ENCODE results near the gene ACADL. TPM values are rescaled to one million over a fixed set of nuclear protein-coding genes. Genes with fewer than 3 reads are reported as not detected.

ACADL gene
- total and polyA plus RNA-seq, 3 donors from 2014 or later, result 4.5 to 18.5 (median 18.1) TPM

DNA sequence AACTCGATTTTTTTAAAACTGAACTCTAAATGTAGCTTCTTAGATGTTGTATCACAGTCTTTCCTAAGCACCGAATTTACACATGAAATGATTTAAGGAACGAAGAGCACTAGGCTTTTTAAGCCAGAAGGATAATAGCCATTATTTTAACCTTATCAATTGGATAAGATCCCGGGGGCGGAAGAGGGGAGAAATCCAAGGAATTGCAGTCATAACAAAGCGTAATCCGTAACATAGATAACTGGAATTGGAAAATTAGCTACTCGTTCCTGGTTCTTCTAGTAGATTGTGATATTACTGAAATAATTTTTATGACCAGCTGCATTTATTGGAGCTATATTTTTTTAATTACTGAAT, 53.0 kb downstream of the ACADL start:
- TF ChIP-seq, protein P1, sequence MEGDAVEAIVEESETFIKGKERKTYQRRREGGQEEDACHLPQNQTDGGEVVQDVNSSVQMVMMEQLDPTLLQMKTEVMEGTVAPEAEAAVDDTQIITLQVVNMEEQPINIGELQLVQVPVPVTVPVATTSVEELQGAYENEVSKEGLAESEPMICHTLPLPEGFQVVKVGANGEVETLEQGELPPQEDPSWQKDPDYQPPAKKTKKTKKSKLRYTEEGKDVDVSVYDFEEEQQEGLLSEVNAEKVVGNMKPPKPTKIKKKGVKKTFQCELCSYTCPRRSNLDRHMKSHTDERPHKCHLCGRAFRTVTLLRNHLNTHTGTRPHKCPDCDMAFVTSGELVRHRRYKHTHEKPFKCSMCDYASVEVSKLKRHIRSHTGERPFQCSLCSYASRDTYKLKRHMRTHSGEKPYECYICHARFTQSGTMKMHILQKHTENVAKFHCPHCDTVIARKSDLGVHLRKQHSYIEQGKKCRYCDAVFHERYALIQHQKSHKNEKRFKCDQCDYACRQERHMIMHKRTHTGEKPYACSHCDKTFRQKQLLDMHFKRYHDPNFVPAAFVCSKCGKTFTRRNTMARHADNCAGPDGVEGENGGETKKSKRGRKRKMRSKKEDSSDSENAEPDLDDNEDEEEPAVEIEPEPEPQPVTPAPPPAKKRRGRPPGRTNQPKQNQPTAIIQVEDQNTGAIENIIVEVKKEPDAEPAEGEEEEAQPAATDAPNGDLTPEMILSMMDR (IDR thresholded peaks at IDR 0.05), result no peak
- TF ChIP-seq POLR2A (IDR thresholded peaks at IDR 0.05), result no peak
- intact Hi-C loops (cut with DNase I; ENCODE audit: low total_unique reads), result no loop called here
- H3K4me1 ChIP-seq, result peaks cover 15% of the 10 kb centered on the region
- H3K27ac ChIP-seq, result peak overlapping the region; percentile 100
- peak overlapping the region; percentile 95 to 96 for H3K4me3 ChIP-seq
- DNase-seq, result no peak
- WGBS, 2 donors, result 2 to 3% methylated on average over 8 of the region's 8 CpGs
- H3K36me3 ChIP-seq (ENCODE audit: low read depth, missing control alignments), result no peaks in the 10 kb centered on the region
- no peaks in the 10 kb centered on the region for H3K9me3 ChIP-seq
- H3K27me3 ChIP-seq, result no peaks in the 10 kb centered on the region

DNA sequence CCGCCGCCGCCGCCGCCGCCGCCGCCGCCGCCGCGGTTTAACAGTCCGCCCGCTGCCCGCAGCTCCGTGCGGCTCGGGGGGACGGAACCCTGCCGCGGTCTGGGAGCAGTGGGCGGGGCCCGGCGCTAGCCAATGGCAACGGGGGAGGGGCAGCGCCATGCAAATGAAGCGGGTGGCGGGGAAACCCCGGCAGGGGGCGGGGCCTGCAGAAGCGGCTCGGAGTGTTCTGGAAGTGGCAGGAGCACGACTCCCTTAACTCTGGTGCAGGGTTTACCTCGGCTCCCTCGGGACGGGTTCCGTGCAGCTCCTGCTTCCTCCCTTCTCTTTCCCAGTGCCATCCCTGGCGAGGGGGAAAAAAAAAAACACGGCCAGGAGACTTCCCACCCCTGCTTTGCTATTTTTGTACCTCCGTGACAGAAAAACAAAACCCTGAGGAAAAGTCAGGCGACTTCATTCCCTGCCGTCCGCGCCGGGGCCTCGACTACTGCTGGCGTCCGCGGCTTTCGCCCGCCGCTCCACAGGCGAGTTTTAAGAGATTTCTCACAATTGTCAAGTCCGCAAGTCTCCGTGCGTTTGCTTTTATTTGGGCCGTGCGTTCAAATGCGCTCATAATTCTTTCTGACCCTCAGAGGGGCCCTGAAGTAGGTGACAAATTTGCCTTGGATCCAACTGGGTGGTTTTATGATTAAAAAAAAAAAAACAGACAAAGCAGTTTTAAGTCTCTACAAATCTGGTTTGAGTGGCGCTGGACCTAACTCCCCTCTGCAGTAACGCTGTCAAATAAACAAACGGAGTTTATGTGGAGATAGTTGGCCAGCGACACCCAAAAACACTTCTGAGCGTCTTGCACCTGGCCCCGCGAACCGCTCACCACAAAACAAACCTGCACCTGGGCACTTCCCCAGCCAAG, 53.7 kb downstream of the ACADL start, which contains the start of gene KANSL1L:
Gene KANSL1L (minus strand): TSS at position 101 of the 910 bp plus-strand sequence. CDS start 16,827 bp downstream, outside the sequence.
- Histone ChIP-seq H3K27me3 (no peaks in the 10 kb centered on the region), H3K4me3 (peak within 1 kb of the TSS; percentile 95 to 96), H3K9me3 (no peaks in the 10 kb centered on the region), H3K36me3 (ENCODE audit: low read depth, missing control alignments) (no peaks in the 10 kb centered on the region), H3K4me1 (peaks cover 21% of the 10 kb centered on the region), H3K27ac (peak within 1 kb of the TSS; percentile 100)
- WGBS, 2 donors, result 0 to 1% methylated on average over 41 to 58 of the region's 67 CpGs
- TF ChIP-seq, protein P1 (IDR thresholded peaks at IDR 0.05), result no peak
- TF ChIP-seq POLR2A (IDR thresholded peaks at IDR 0.05), result peak; percentile 76
- DNase-seq, result peak; percentile 99
- intact Hi-C loops (cut with DNase I; ENCODE audit: low total_unique reads), result no loop called here

DNA sequence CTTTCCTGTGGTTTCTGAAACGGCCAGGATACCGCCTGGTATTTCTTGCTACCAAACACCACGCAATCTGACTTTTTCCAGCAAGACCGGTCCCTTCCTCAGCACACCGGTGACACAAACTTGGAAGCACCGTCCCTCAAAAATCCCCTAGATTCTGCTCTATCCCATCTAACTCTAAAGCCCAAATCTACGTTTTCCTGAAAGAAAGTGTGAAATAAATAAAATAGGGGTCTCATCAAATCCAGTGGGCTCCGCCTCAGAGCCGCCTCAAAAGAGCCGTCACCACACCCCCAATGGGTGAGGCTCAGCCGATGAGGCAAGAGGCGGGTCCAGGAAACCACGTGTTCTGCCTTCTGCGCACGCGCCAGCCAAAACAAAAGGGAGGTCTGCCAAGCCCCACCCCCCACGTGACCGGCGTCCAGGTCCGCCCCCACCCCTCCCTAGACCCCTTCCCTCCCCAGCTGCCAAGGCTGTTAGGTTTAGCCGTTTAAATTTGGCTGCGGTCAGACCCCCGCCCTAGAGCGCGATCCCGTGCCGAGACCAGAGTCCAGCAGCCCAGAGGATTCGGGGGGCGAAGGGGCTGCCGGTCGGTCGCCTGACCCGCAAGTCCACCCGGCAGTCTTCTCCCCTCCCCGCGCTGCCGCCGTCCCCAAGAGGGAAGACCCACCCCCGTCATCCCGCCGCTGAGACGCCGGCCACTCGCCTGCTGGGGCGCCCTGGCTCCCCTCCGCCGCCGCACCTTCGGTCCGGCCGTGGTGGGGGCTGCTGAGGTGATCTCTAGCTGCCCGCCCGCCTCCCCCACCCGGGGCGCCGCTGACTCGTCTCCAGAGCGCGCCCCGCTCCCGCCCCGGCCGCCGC, 54.6 kb downstream of the ACADL start:
- DNase-seq, result peak; percentile 97
- Histone ChIP-seq H3K27me3 (no peaks in the 10 kb centered on the region), H3K9me3 (no peaks in the 10 kb centered on the region), H3K4me1 (peaks cover 29% of the 10 kb centered on the region), H3K4me3 (peak overlapping the region; percentile 95 to 96), H3K36me3 (ENCODE audit: low read depth, missing control alignments) (no peaks in the 10 kb centered on the region), H3K27ac (peak overlapping the region; percentile 100)
- 0 to 1% methylated on average over 30 to 52 of the region's 64 CpGs for WGBS, 2 donors
- intact Hi-C loops (cut with DNase I; ENCODE audit: low total_unique reads), result no loop called here
- TF ChIP-seq, protein P1 (IDR thresholded peaks at IDR 0.05), result no peak
- peak; percentile 94 for TF ChIP-seq POLR2A (IDR thresholded peaks at IDR 0.05)

DNA sequence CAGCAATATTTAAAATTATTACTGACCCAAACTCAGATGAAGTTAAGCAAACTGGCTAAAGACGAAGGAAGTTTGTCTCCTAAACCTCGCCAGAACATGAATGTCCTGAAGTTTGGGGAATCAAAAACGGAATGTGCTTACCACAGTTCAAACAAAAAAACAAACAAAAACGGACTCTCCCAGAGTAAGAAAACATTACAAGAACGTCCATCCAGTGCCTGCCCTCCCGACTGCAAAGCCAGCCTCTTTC, 55.1 kb downstream of the ACADL start:
- intact Hi-C loops (cut with DNase I; ENCODE audit: low total_unique reads), result no loop called here
- 0% methylated on average over 6 of the region's 6 CpGs for WGBS, 2 donors

More for the DNA sequence above, 55.1 kb downstream of the ACADL start:
- H3K27ac ChIP-seq, result peak overlapping the region; percentile 100
- H3K9me3 ChIP-seq, result no peaks in the 10 kb centered on the region
- TF ChIP-seq POLR2A (IDR thresholded peaks at IDR 0.05), result no peak
- TF ChIP-seq, protein P1 (IDR thresholded peaks at IDR 0.05), result no peak
- no peaks in the 10 kb centered on the region for H3K27me3 ChIP-seq
- peaks cover 29% of the 10 kb centered on the region for H3K4me1 ChIP-seq
- no peak for DNase-seq
- peak overlapping the region; percentile 95 to 96 for H3K4me3 ChIP-seq
- no peaks in the 10 kb centered on the region for H3K36me3 ChIP-seq (ENCODE audit: low read depth, missing control alignments)
